ENCODE results near the gene MGAT4A. TPM values are rescaled to one million over a fixed set of nuclear protein-coding genes. Genes with fewer than 3 reads are reported as not detected.

Gene MGAT4A
- total RNA-seq, 1 donor from 2014 or later: 35.8 TPM

DNA sequence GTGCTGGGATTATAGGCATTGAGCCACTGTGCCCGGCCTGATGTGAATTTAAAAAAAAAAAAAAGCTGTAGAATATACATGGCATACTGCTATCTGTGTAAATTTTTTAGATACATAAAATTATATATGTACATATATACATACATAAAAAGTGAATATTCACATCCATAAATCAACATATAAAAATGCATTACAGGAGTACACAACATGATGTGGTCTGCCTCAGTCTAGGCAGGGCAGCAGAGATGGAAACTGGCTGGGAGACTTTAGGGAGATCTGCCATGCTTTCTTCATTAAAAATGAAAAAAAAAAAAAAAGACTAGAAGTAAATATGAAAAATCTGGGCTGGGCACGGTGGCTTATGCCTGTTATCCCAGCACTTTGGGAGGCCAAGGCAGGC lies 24.3 kb downstream of the MGAT4A start:
- DNase-seq: no peak
- Mint-ChIP-seq H3K27me3 (ENCODE audit: unreplicated experiment) (no peaks in the 10 kb centered on the region), H3K4me1 (ENCODE audit: low read depth, unreplicated experiment) (peaks cover 16% of the 10 kb centered on the region), H3K9me3 (ENCODE audit: unreplicated experiment) (no peaks in the 10 kb centered on the region), H3K27ac (ENCODE audit: unreplicated experiment) (no peak overlapping the region), H3K4me3 (ENCODE audit: unreplicated experiment) (no peak overlapping the region), H3K36me3 (ENCODE audit: unreplicated experiment) (no peaks in the 10 kb centered on the region)
- no peak for TF ChIP-seq CTCF (IDR thresholded peaks at IDR 0.05; ENCODE audit: partially characterized antibody, unreplicated experiment)

DNA sequence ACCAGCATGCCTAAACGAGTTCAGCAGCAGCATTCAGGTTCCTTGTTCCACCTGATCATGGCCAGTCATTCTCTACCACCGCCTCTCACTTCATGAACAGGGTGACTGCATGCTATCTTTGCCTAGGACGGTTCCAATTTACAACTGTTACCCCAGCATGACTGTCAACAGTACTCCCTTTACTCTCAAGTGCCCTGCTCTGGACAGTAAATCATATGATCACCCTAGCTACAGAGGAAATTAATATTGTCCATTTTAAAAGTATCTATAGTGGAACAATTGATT lies 25.7 kb downstream of the MGAT4A start:
- Mint-ChIP-seq H3K27me3 (ENCODE audit: unreplicated experiment) (no peaks in the 10 kb centered on the region), H3K4me3 (ENCODE audit: unreplicated experiment) (no peak overlapping the region), H3K27ac (ENCODE audit: unreplicated experiment) (no peak overlapping the region), H3K36me3 (ENCODE audit: unreplicated experiment) (no peaks in the 10 kb centered on the region), H3K9me3 (ENCODE audit: unreplicated experiment) (no peaks in the 10 kb centered on the region), H3K4me1 (ENCODE audit: low read depth, unreplicated experiment) (peaks cover 16% of the 10 kb centered on the region)
- no peak for TF ChIP-seq CTCF (IDR thresholded peaks at IDR 0.05; ENCODE audit: partially characterized antibody, unreplicated experiment)
- no peak for DNase-seq

DNA sequence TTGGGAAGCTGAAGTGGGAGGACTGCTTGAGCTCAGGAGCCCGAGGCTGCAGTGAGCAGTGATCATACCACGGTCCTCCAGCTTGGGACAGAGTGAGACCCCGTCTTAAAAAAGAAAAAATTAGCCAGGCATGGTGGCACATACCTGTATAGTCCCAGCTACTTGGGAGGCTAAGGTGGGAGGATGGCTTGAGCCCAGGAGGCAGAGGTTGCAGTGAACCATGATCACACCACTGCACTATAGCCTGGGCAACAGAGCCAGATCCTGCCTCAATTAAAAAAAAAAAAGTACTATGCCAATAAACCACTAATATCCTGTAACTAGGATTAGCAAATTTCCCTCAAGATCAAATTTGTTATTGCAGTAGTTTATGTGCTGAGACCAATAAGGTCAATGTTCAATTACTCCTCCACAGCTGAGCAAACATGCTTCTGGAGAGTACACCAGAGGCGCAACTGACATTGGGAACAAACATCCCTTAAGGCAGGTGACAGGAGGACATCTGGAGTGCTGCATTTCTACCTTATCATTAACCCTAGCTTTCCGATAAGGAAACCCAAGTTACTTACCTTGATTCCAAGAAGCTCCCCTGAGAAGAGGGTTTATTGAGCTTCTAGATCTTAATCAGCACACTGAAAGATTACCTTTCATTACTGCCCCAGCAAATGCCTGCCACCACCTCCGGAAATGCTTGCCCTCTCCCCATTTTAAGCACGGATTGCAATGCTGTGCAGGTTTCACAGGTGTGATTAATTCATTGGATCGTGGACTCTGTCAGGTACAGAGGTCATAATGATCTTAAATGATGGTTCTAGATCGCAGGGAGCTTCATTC lies 26.2 kb downstream of the MGAT4A start:
- Mint-ChIP-seq H3K9me3 (ENCODE audit: unreplicated experiment) (no peaks in the 10 kb centered on the region), H3K4me3 (ENCODE audit: unreplicated experiment) (no peak overlapping the region), H3K4me1 (ENCODE audit: low read depth, unreplicated experiment) (peaks cover 16% of the 10 kb centered on the region), H3K27me3 (ENCODE audit: unreplicated experiment) (no peaks in the 10 kb centered on the region), H3K27ac (ENCODE audit: unreplicated experiment) (no peak overlapping the region), H3K36me3 (ENCODE audit: unreplicated experiment) (no peaks in the 10 kb centered on the region)
- DNase-seq: no peak
- TF ChIP-seq CTCF (IDR thresholded peaks at IDR 0.05; ENCODE audit: partially characterized antibody, unreplicated experiment): no peak

DNA sequence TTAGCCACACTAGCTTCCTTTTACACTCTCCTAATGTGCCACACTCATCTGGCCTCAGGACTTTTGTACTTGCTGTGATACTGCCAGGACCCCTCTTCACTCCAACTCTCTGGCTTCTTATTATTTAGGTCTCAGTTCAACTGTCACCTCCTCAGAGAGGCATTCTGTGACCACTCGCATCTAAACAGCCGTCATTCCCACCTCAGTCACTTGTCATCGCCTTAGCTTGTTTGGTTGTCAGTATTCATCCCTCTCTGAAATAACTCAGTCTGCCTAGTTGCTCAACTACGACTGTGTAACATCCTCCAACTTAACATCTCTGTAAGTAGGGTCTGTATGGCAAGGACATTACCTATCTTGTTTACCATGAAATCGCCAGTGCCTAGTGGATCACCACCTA lies 27.2 kb downstream of the MGAT4A start:
- Mint-ChIP-seq H3K36me3 (ENCODE audit: unreplicated experiment) (peaks cover 2% of the 10 kb centered on the region), H3K4me1 (ENCODE audit: low read depth, unreplicated experiment) (peaks cover 14% of the 10 kb centered on the region), H3K27me3 (ENCODE audit: unreplicated experiment) (no peaks in the 10 kb centered on the region), H3K4me3 (ENCODE audit: unreplicated experiment) (no peak overlapping the region), H3K27ac (ENCODE audit: unreplicated experiment) (no peak overlapping the region), H3K9me3 (ENCODE audit: unreplicated experiment) (no peaks in the 10 kb centered on the region)
- no peak for TF ChIP-seq CTCF (IDR thresholded peaks at IDR 0.05; ENCODE audit: partially characterized antibody, unreplicated experiment)
- no peak for DNase-seq

DNA sequence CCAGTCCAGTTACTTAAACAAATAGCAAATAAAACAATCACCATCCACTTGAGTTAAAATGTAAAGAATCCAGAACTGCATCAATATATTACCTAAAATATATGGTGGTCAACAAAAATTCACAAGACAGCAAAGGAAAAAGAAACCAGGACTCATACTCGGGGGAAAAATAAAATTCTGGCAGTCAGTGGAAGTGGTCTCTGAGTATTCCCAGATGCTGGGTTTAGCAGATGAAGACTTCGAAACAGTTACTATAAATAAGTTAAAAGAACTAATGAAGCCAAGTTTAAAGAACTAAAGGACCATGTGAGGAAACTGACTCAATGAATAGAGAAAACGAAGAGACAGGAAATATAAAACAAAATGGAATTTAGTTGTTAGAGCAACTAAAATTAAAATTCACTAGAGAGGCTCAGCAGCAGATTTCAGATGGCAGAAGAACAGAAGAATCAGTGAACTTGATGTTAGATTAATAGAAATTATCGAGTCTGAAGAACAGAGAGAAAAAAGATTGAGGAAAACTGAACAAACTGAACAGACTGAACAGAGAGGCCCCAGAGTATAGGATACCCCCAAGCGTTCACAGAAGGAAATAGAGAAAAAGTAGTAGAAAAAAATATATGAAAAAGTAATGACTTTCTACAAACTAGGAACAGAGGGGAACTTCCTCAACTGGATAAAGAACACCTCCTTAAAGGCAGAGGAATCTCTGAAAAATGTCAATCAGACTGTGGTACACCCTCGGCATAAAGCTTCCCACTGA lies 27.9 kb downstream of the MGAT4A start:
- H3K4me3 Mint-ChIP-seq (ENCODE audit: unreplicated experiment): no peak overlapping the region
- no peak for DNase-seq
- no peak for TF ChIP-seq CTCF (IDR thresholded peaks at IDR 0.05; ENCODE audit: partially characterized antibody, unreplicated experiment)
- H3K36me3 Mint-ChIP-seq (ENCODE audit: unreplicated experiment): peaks cover 8% of the 10 kb centered on the region
- H3K9me3 Mint-ChIP-seq (ENCODE audit: unreplicated experiment): no peaks in the 10 kb centered on the region
- H3K27me3 Mint-ChIP-seq (ENCODE audit: unreplicated experiment): no peaks in the 10 kb centered on the region
- H3K4me1 Mint-ChIP-seq (ENCODE audit: low read depth, unreplicated experiment): peaks cover 14% of the 10 kb centered on the region
- H3K27ac Mint-ChIP-seq (ENCODE audit: unreplicated experiment): no peak overlapping the region

Measured in glutamatergic neuron (in vitro differentiated cells).